ENCODE results near the gene SLC1A2. TPM values are rescaled to one million over a fixed set of nuclear protein-coding genes. Genes with fewer than 3 reads are reported as not detected.
A peak's percentile ranks its signal among the peaks of the same experiment; 100 is the strongest.

Gene SLC1A2
- total and polyA plus RNA-seq, 2 of the 4 experiments (the other 2 are of a cell fraction): 0.15 to 0.54 TPM

DNA sequence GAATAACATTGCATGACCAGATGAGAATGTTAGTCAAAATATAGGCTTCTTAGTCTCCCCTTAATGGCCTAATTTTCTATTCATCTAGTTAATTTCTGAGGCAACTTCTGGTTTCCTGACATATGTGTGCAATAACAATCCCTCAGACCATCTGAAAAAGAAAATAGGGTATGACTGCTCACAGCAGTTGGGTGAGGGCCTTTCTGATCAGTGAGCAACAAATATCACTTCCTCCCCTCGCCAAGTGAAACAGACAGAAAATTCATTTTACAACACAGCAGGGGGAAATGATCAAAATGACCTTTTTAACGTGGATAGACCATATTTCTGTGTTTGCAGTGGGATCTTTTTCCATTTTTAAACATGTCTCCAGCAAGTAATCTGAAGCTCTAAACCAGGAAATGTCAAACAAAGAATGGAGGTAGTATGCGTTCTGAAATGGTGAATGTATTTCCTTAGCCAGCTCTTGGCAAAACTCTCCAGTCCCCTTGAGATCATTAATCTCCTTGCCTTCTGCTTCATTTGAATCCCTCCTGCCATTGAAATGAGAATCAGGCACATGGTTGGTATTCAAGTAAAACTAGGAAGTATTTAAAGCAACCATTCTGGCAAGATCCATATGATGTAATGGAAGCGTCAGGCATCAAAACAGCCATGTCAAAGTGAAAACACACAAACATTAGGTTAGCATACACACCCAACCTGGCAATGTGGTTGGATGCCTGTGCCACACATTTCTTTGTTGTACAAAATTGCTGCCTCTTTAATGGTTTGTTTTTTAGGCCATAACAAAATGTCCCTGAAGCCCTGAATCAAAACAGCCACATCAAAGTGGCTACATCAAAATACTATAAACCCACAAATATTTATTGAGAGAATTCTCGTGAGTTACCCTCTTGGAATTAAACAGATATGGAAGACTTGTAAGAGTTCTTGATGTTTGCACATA lies 100.1 kb downstream of the SLC1A2 start:
- Histone ChIP-seq H3K18ac (ENCODE audit: low read depth, low read length) (peak overlapping the region; percentile 51; the same call in 1 of the 2 replicates), H3K23ac (ENCODE audit: low read depth, low read length) (no peak overlapping the region), H3K9ac (ENCODE audit: low read depth, low read length) (no peak overlapping the region), H3K9me3 (ENCODE audit: control insufficient read depth, insufficient read depth, low read length) (no peaks in the 10 kb centered on the region), H3K36me3 (ENCODE audit: control insufficient read depth, insufficient read depth, low read length) (no peaks in the 10 kb centered on the region), H3K27ac (ENCODE audit: insufficient read depth, low read length) (peak overlapping the region; percentile 3; the same call in 1 of the 2 replicates), H3K4me3 (ENCODE audit: insufficient read depth, low read depth, low read length) (no peak overlapping the region), H2AK5ac (ENCODE audit: low read depth, low read length) (peak overlapping the region; percentile 86; the same call in 1 of the 2 replicates), H3K4me2 (ENCODE audit: low read depth, low read length) (no peak overlapping the region), H3K4ac (ENCODE audit: low read depth, low read length) (no peak overlapping the region), H4K5ac (ENCODE audit: low read depth, low read length) (peak overlapping the region; percentile 38; the same call in 1 of the 2 replicates), H3K56ac (ENCODE audit: extremely low read depth, insufficient read depth, low read length) (no peak overlapping the region), H2BK5ac (ENCODE audit: low read depth, low read length, poor library complexity, severe bottlenecking) (no peak overlapping the region), H4K91ac (ENCODE audit: insufficient read depth, low read depth, low read length) (no peak overlapping the region), H2BK120ac (ENCODE audit: low read depth, low read length) (peak overlapping the region; percentile 23; the same call in 1 of the 2 replicates), H3K79me1 (ENCODE audit: low read depth in 1 of 2, low read length in 2 of 2) (no peaks in the 10 kb centered on the region), H3K27me3 (ENCODE audit: control insufficient read depth, insufficient read depth, low read length) (no peaks in the 10 kb centered on the region), H3K4me1 (ENCODE audit: control insufficient read depth, insufficient read depth, low read length) (peaks cover 8% of the 10 kb centered on the region; the same call in 1 of the 2 replicates), H2AFZ (replicated peaks; ENCODE audit: low read length, poor library complexity) (no peak overlapping the region), H3K9me1 (ENCODE audit: insufficient read depth, low read length) (peaks cover 10% of the 10 kb centered on the region), H2BK15ac (ENCODE audit: low read depth, low read length) (peak overlapping the region; percentile 35; the same call in 1 of the 3 replicates), H3K14ac (replicated peaks; ENCODE audit: low read depth, low read length) (peak overlapping the region; percentile 63; the same call in 1 of the 2 replicates), H4K20me1 (ENCODE audit: insufficient read depth, low read length) (no peaks in the 10 kb centered on the region), H4K8ac (ENCODE audit: low read depth in 2 of 2, low read length in 2 of 2) (peak overlapping the region; percentile 9 to 29; a peak in 1 of 4 replicates), H2AK9ac (replicated peaks; ENCODE audit: low read depth, low read length, poor library complexity) (no peak overlapping the region), H2BK20ac (ENCODE audit: low read depth, low read length) (peak overlapping the region; percentile 11; the same call in 1 of the 2 replicates)
- dilution Hi-C loops (cut with HindIII; ENCODE audit: low sequenced_read_pairs, unreplicated experiment) (no loop called here), intact Hi-C loops (cut with micrococcal nuclease) (no loop called here), in situ Hi-C loops (cut with MboI; ENCODE audit: low sequenced_read_pairs) (loop anchor here (10.0 kb wide), 1 partner anchor 64 kb away; no protein-coding TSS in a partner anchor)
- no CpG with 5 or more reads among the region's 5 CpGs for WGBS, 2 experiments (ENCODE audit: extremely low coverage in 2 of 2, insufficient read length in 1 of 2)
- ATAC-seq (ENCODE audit: low read depth) (no peak), DNase-seq (no peak)
- BruUV-seq (replicated peaks): no TSS peak
- ChIA-PET POLR2A (ENCODE audit: unreplicated experiment) (no interaction called here), CTCF (no interaction called here)
- TF ChIP-seq, protein P1, sequence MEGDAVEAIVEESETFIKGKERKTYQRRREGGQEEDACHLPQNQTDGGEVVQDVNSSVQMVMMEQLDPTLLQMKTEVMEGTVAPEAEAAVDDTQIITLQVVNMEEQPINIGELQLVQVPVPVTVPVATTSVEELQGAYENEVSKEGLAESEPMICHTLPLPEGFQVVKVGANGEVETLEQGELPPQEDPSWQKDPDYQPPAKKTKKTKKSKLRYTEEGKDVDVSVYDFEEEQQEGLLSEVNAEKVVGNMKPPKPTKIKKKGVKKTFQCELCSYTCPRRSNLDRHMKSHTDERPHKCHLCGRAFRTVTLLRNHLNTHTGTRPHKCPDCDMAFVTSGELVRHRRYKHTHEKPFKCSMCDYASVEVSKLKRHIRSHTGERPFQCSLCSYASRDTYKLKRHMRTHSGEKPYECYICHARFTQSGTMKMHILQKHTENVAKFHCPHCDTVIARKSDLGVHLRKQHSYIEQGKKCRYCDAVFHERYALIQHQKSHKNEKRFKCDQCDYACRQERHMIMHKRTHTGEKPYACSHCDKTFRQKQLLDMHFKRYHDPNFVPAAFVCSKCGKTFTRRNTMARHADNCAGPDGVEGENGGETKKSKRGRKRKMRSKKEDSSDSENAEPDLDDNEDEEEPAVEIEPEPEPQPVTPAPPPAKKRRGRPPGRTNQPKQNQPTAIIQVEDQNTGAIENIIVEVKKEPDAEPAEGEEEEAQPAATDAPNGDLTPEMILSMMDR (conservative IDR thresholded peaks at IDR 0.05; ENCODE audit: low read depth, low read length): no peak
- no peak for TF ChIP-seq RFX5 (IDR thresholded peaks at IDR 0.05; ENCODE audit: low read depth, low read length)
- no peak for TF ChIP-seq BHLHE40 (IDR thresholded peaks at IDR 0.05; ENCODE audit: low read depth, low read length)
- TF ChIP-seq RAD21 (IDR thresholded peaks at IDR 0.05; ENCODE audit: low read length): no peak
- no peak for TF ChIP-seq CEBPB (IDR thresholded peaks at IDR 0.05; ENCODE audit: low read depth, low read length)
- TF ChIP-seq FOS (IDR thresholded peaks at IDR 0.05; ENCODE audit: low read depth, low read length): no peak
- no peak for TF ChIP-seq MAFK (IDR thresholded peaks at IDR 0.05; ENCODE audit: low read depth, low read length)
- TF ChIP-seq RCOR1 (IDR thresholded peaks at IDR 0.05; ENCODE audit: insufficient replicate concordance, low read length): no peak
- TF ChIP-seq, protein P2, sequence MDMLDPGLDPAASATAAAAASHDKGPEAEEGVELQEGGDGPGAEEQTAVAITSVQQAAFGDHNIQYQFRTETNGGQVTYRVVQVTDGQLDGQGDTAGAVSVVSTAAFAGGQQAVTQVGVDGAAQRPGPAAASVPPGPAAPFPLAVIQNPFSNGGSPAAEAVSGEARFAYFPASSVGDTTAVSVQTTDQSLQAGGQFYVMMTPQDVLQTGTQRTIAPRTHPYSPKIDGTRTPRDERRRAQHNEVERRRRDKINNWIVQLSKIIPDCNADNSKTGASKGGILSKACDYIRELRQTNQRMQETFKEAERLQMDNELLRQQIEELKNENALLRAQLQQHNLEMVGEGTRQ (IDR thresholded peaks at IDR 0.05; ENCODE audit: low read depth, low read length): no peak
- TF ChIP-seq MXI1 (IDR thresholded peaks at IDR 0.05; ENCODE audit: borderline replicate concordance, low read depth, low read length): no peak
- no peak for TF ChIP-seq POLR2A (IDR thresholded peaks at IDR 0.05; ENCODE audit: low read depth, low read length)
- TF ChIP-seq MAZ (IDR thresholded peaks at IDR 0.05; ENCODE audit: borderline replicate concordance, low read depth, low read length): no peak
- no peak for TF ChIP-seq NFE2L2 (IDR thresholded peaks at IDR 0.05; ENCODE audit: low read depth, low read length)
- no peak for TF ChIP-seq CHD1 (IDR thresholded peaks at IDR 0.05; ENCODE audit: low read depth, low read length)

Measured in IMR-90 (cell line).